Effector memory CD8-positive, alpha-beta T cell (primary cell): Measurements from ENCODE around the gene SCAI.
"Not testable (repeated sequence)": the region's sequence is repeated elsewhere in the genome, so short reads cannot be mapped to it uniquely, and the experiment has no call there.

Experiments used
- ATAC-seq: fragments of 150-1000 bp; cut with Tn5 transposase; replicated peaks from 2 replicates; pipeline ENCODE4 v1.10.0; 2021; ENCODE audit warnings: mild to moderate bottlenecking, moderate library complexity
- DNase-seq, 3 experiments: peaks; one replicate each; pipeline ENCODE4 v3.0.0; 2021
- H3K27ac Mint-ChIP-seq, 2 donors: one replicate each; pipeline ENCODE4 v1.8.0; 2022; ENCODE audit warnings: mild to moderate bottlenecking in 2 of 2, mixed read lengths in 2 of 2, moderate library complexity in 2 of 2
- H3K27me3 Mint-ChIP-seq, 2 donors: one replicate each; pipeline ENCODE4 v1.8.0; 2022; ENCODE audit warnings: mixed read lengths in 2 of 2
- H3K36me3 Mint-ChIP-seq: one replicate; pipeline ENCODE4 v1.8.0; 2022; ENCODE audit warnings: mild to moderate bottlenecking, moderate library complexity, mixed read lengths; ENCODE audit not compliant: insufficient read depth
- H3K4me1 Mint-ChIP-seq, 2 donors: one replicate each; pipeline ENCODE4 v1.8.0; 2022; ENCODE audit warnings: low read depth in 2 of 2, mixed read lengths in 2 of 2
- H3K4me3 Mint-ChIP-seq, 2 donors: one replicate each; pipeline ENCODE4 v1.8.0; 2022; ENCODE audit warnings: mild to moderate bottlenecking in 2 of 2, mixed read lengths in 2 of 2, moderate library complexity in 2 of 2
- H3K9me3 Mint-ChIP-seq, 2 donors: one replicate each; pipeline ENCODE4 v1.8.0; 2022; ENCODE audit warnings: mixed read lengths in 2 of 2

The SCAI gene

GRCh38 chr9:125166762-125167161 lies 23.4 kb upstream of the SCAI start:
- H3K27ac Mint-ChIP-seq: peak overlapping the region in 1 of 2 donors; percentile 69
- ATAC-seq: no peak

GRCh38 chr9:125162891-125163290 lies 19.6 kb upstream of the SCAI start:
- ATAC-seq, H3K27ac Mint-ChIP-seq, DNase-seq, H3K4me3 Mint-ChIP-seq, H3K9me3 Mint-ChIP-seq, H3K27me3 Mint-ChIP-seq: not testable (repeated sequence)
- Mint-ChIP-seq H3K4me1 (peaks cover 2 to 19% of the 10 kb centered on the region in 2 donors), H3K36me3 (peaks cover 59% of the 10 kb centered on the region)

More at GRCh38 chr9:125166762-125167161, 23.4 kb upstream of the SCAI start:
- DNase-seq: no peak
- peaks cover 79% of the 10 kb centered on the region for H3K36me3 Mint-ChIP-seq
- no peaks in the 10 kb centered on the region for H3K27me3 Mint-ChIP-seq
- H3K9me3 Mint-ChIP-seq: no peaks in the 10 kb centered on the region
- H3K4me1 Mint-ChIP-seq: peaks cover 0 to 27% of the 10 kb centered on the region in 2 donors
- H3K4me3 Mint-ChIP-seq: no peak overlapping the region

GRCh38 chr9:125161284-125161918 lies 18.1 kb upstream of the SCAI start:
- H3K9me3 Mint-ChIP-seq: no peaks in the 10 kb centered on the region
- peak overlapping the region in 1 of 2 donors; percentile 7 for H3K27ac Mint-ChIP-seq

GRCh38 chr9:125160750-125161149 lies 17.4 kb upstream of the SCAI start:
- Mint-ChIP-seq H3K27ac (peak overlapping the region in 1 of 2 donors; percentile 7), H3K4me3 (no peak overlapping the region), H3K4me1 (peaks cover 2 to 18% of the 10 kb centered on the region in 2 donors), H3K9me3 (no peaks in the 10 kb centered on the region), H3K27me3 (no peaks in the 10 kb centered on the region), H3K36me3 (peaks cover 56% of the 10 kb centered on the region)
- ATAC-seq (no peak), DNase-seq (no peak)

More at GRCh38 chr9:125161284-125161918, 18.1 kb upstream of the SCAI start:
- ATAC-seq (no peak), DNase-seq (no peak)
- no peak overlapping the region for H3K4me3 Mint-ChIP-seq
- peaks cover 63% of the 10 kb centered on the region for H3K36me3 Mint-ChIP-seq
- H3K27me3 Mint-ChIP-seq: no peaks in the 10 kb centered on the region
- H3K4me1 Mint-ChIP-seq: peaks cover 2 to 18% of the 10 kb centered on the region in 2 donors

DNA sequence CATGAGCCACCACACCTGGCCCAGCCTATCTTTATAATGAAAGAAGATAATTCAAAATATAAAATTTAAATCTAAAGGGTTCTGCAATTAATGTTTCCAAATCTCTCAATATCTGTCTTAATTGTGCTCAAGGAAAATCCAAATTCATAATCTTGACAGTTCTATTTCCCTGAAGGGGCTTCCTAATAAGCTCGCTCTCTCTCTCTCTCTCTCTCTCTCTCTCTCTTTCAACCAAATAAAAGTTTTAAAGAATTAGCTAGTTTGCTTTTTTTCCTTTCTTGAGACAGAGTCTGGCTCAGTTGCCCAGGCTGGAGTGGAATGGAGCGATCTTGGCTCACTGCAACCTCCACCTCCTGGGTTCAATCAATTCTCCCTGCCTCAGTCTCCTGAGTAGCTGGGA lies 13.2 kb upstream of the SCAI start:
- no peaks in the 10 kb centered on the region for H3K27me3 Mint-ChIP-seq
- DNase-seq (no peak), ATAC-seq (no peak)
- peaks cover 64% of the 10 kb centered on the region for H3K36me3 Mint-ChIP-seq
- H3K27ac Mint-ChIP-seq: peak overlapping the region; percentile 32 to 56
- H3K9me3 Mint-ChIP-seq: no peaks in the 10 kb centered on the region
- no peak overlapping the region for H3K4me3 Mint-ChIP-seq
- H3K4me1 Mint-ChIP-seq: peaks cover 2 to 9% of the 10 kb centered on the region in 2 donors

- DNase-seq: no peak
- Mint-ChIP-seq H3K27ac (no peak overlapping the region), H3K4me3 (no peak overlapping the region), H3K9me3 (no peaks in the 10 kb centered on the region), H3K27me3 (no peaks in the 10 kb centered on the region), H3K4me1 (no peaks in the 10 kb centered on the region), H3K36me3 (peaks cover 72% of the 10 kb centered on the region)
- ATAC-seq: no peak
Measured at GRCh38 chr9:125153712-125154367, 10.5 kb upstream of the SCAI start.

DNA sequence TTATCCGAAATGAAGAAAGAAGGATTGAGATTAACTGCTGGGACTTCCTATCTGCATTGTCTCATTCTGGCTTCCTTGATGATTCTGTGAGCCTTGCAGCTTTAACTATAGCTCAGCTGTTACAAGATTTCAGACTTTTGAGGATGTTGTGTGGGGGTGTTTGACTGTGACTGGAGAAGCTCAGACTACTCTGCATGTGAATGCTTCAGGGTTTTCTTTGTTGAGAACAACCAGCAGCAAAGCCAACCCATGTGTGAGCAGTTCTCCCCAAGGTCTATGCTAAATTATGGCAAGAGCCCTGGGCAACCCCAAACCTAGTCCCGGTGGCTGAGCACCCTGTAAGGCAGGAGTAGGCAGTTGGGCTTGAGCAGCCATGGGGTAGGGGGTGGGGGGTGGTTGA lies 8.4 kb upstream of the SCAI start:
- Mint-ChIP-seq H3K27me3 (no peaks in the 10 kb centered on the region), H3K9me3 (no peaks in the 10 kb centered on the region), H3K27ac (no peak overlapping the region), H3K4me3 (no peak overlapping the region), H3K4me1 (no peaks in the 10 kb centered on the region), H3K36me3 (peaks cover 56% of the 10 kb centered on the region)
- ATAC-seq (no peak), DNase-seq (no peak)

DNA sequence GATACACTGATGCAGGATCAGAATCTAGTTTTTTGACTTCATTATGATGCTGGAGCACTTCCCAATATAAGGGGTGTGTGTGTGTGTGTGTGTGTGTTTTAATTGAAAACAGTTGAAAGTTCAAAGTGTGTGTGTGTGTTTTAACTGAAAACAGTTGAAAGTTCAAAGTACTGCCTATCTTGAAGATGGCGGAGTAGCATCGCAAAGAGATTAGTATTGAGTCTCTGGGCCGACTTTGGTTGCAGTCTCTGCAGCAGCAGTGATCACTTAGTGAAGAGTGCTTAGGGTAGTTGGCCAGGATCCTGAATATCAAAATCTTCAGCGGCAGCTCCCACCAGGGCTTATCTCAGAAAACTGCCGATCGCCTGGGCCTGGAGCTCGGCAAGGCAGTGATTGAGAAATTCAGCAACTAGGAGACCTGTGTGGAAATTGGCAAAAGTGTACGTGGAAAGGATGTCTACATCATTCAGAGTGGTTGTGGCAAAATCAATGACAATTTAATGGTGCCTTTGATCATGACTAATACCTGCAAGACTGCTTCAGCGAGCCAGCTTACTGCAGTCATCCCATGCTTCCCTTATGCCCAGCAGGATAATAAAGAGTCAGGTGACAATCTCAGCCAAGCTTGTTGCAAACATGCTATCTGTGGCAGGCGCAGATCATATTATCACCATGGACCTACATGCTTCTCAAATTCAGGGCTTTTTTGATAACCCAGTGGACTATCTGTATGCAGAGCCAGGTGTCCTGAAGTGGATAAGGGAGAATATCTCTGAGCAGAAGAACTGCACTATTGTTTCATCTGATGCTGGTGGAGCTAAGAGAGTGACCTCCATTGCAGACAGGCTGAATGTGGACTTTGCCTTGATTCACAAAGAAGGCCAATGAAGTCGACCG lies 7.3 kb upstream of the SCAI start:
- no peak for ATAC-seq
- Mint-ChIP-seq H3K4me1 (no peaks in the 10 kb centered on the region), H3K27ac (no peak overlapping the region), H3K27me3 (no peaks in the 10 kb centered on the region), H3K9me3 (no peaks in the 10 kb centered on the region), H3K36me3 (peaks cover 53% of the 10 kb centered on the region), H3K4me3 (no peak overlapping the region)
- DNase-seq: no peak

GRCh38 chr9:125147401-125147951 lies 4.1 kb upstream of the SCAI start:
- DNase-seq (no peak), ATAC-seq (no peak)
- Mint-ChIP-seq H3K4me3 (no peak overlapping the region), H3K27me3 (no peaks in the 10 kb centered on the region), H3K27ac (no peak overlapping the region), H3K4me1 (peaks cover 8 to 9% of the 10 kb centered on the region in 2 donors), H3K36me3 (peaks cover 37% of the 10 kb centered on the region), H3K9me3 (no peaks in the 10 kb centered on the region)

DNA sequence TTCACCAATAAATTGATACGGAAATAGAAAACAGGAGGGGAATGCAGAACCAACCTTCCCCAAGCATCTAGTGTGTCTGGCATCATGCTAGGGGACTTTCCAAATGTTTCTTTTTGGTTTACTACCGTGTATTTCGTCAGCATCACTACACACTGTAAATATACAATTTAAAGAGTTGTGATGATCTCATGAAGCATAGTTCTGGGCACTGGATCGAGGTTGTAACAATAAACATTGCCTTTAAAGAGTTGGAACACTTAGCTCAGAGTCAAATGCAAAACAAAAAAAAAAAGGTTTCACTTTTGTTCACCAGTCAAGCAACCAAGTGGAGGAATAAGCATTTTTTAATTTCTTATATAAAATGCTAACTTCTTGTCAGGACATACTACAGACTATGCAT lies 2.9 kb upstream of the SCAI start:
- Mint-ChIP-seq H3K9me3 (no peaks in the 10 kb centered on the region), H3K27ac (no peak overlapping the region), H3K27me3 (no peaks in the 10 kb centered on the region), H3K4me3 (no peak overlapping the region), H3K4me1 (peaks cover 11 to 19% of the 10 kb centered on the region in 2 donors), H3K36me3 (peaks cover 25% of the 10 kb centered on the region)
- DNase-seq (no peak), ATAC-seq (no peak)

DNA sequence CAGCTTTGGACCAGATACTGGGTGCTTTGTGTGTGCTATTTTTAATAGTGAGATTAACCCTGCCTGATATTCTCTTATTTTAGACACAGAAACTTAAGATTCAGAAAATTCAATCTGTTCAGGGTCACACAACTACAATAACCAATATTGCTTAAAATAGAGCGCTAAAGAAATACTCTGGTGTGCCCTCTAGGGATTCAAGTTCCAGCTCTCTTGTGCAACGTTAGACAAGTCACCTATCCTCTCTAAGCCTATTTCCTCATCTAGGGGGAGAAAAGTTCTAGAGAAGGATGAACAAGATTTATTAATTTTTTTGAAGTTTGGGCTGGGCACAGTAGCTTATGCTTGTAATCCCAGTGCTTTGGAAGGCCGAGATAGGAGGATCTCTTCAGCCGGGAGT lies 2.1 kb upstream of the SCAI start:
- DNase-seq: no peak
- Mint-ChIP-seq H3K9me3 (no peaks in the 10 kb centered on the region), H3K36me3 (peaks cover 19% of the 10 kb centered on the region), H3K4me1 (peaks cover 11 to 21% of the 10 kb centered on the region in 2 donors), H3K4me3 (no peak overlapping the region), H3K27ac (no peak overlapping the region), H3K27me3 (no peaks in the 10 kb centered on the region)
- no peak for ATAC-seq

- H3K4me1 Mint-ChIP-seq: peaks cover 19 to 35% of the 10 kb centered on the region in 2 donors
- ATAC-seq (peak; percentile 15), DNase-seq (peak in 1 of 3 experiments; percentile 15)
- H3K27me3 Mint-ChIP-seq: no peaks in the 10 kb centered on the region
- H3K9me3 Mint-ChIP-seq: no peaks in the 10 kb centered on the region
- peaks cover 18% of the 10 kb centered on the region for H3K36me3 Mint-ChIP-seq
- peak overlapping the region; percentile 94 to 97 for H3K4me3 Mint-ChIP-seq
- peak overlapping the region; percentile 83 to 87 for H3K27ac Mint-ChIP-seq
Measured at GRCh38 chr9:125142560-125143376, 560 bp downstream of the SCAI start.
